HepG2 (cell line): ENCODE measurements around the gene LRRN4CL. TPM values are rescaled to one million over a fixed set of nuclear protein-coding genes. Genes with fewer than 3 reads are reported as not detected.

Experiments
- CEBPB ChIP-seq: IDR thresholded peaks from 2 replicates; pipeline ENCODE4 v1.6.1; 2011; ENCODE audit warnings: low read depth, low read length, improper control_type of control experiment, borderline replicate concordance
- CHCHD3 ChIP-seq: sonication (generic); formaldehyde crosslinking; IDR thresholded peaks from 2 replicates; pipeline ENCODE4 v1.8.0; 2022; ENCODE audit warnings: mild to moderate bottlenecking, missing genetic modification reagents, moderate library complexity
- CREM ChIP-seq, 2 experiments: sonication (generic) in 1 of 2; formaldehyde crosslinking in 1 of 2; IDR thresholded peaks; 2 replicates each; pipeline versions ENCODE4 v1.4.0 to v1.6.1; 2016 to 2020; ENCODE audit warnings: antibody characterized with exemption in 1 of 2, mild to moderate bottlenecking in 1 of 2, missing genetic modification reagents in 1 of 2
- GATAD1 ChIP-seq: IDR thresholded peaks from 2 replicates; pipeline ENCODE4 v1.6.1; 2016; ENCODE audit warnings: missing genetic modification reagents, missing compliant biosample characterization
- HOXA3 ChIP-seq: sonication (generic); formaldehyde crosslinking; IDR thresholded peaks from 2 replicates; pipeline ENCODE4 v1.5.0; 2020; ENCODE audit warnings: missing genetic modification reagents
- LCORL ChIP-seq, 2 experiments: fragments of 450-650 bp in 1 of 2; sonication (generic) in 1 of 2; formaldehyde crosslinking in 1 of 2; IDR thresholded peaks; 2 replicates each; pipeline versions ENCODE4 v1.5.0 to v1.6.1; 2017 to 2020; ENCODE audit warnings: antibody characterized with exemption in 1 of 2, missing genetic modification reagents in 1 of 2
- MYNN ChIP-seq: sonication (generic); formaldehyde crosslinking; IDR thresholded peaks from 2 replicates; pipeline ENCODE4 v1.4.0; 2020; ENCODE audit warnings: mild to moderate bottlenecking, low read depth, missing genetic modification reagents
- NFE2L1 ChIP-seq: sonication (generic); formaldehyde crosslinking; IDR thresholded peaks from 2 replicates; pipeline ENCODE4 v1.4.0; 2020; ENCODE audit warnings: missing genetic modification reagents, mild to moderate bottlenecking, borderline replicate concordance
- ZBTB7B ChIP-seq: sonication (generic); formaldehyde crosslinking; IDR thresholded peaks from 2 replicates; pipeline ENCODE4 v1.4.0; 2020; ENCODE audit warnings: missing genetic modification reagents
- ZC3H4 ChIP-seq: sonication (generic); formaldehyde crosslinking; IDR thresholded peaks from 2 replicates; pipeline ENCODE4 v1.4.0; 2020; ENCODE audit warnings: missing genetic modification reagents, borderline replicate concordance
- ZNF121 ChIP-seq: sonication (generic); formaldehyde crosslinking; IDR thresholded peaks from 2 replicates; pipeline ENCODE4 v1.5.0; 2020; ENCODE audit warnings: mild to moderate bottlenecking, missing genetic modification reagents
- ZNF225 ChIP-seq: sonication (generic); formaldehyde crosslinking; IDR thresholded peaks from 2 replicates; pipeline ENCODE4 v1.4.0; 2020; ENCODE audit warnings: mild to moderate bottlenecking, missing genetic modification reagents
- ZNF567 ChIP-seq: sonication (generic); formaldehyde crosslinking; IDR thresholded peaks from 2 replicates; pipeline ENCODE4 v1.8.1; 2023; ENCODE audit warnings: mild to moderate bottlenecking, missing genetic modification reagents, borderline replicate concordance
- ZNF891 ChIP-seq: sonication (generic); formaldehyde crosslinking; IDR thresholded peaks from 2 replicates; pipeline ENCODE4 v1.5.0; 2020; ENCODE audit warnings: mild to moderate bottlenecking, missing genetic modification reagents
- polyA plus RNA-seq, 8 experiments: library from polyadenylated mRNA; depleted of rRNA in 3 of 8; stranded (reverse) in 7 of 8; unstranded in 1 of 8; fragments of >200 nt; fragmentation: Illumina TruSeq in 4 of 8; extraction: Trizol in 4 of 8; gene quantifications; 2 replicates each; pipeline versions ENCODE4 v1.2.1 to v1.2.3, GENCODE V29; 2011 to 2016; ENCODE audit warnings: low read depth in 4 of 8, missing spikeins in 1 of 8, mixed read lengths in 1 of 8; ENCODE audit not compliant: insufficient read depth in 1 of 8
- total RNA-seq, 5 experiments: library from RNA; depleted of rRNA; stranded (reverse); fragments of >200 nt; fragmentation: Illumina TruSeq; extraction: Trizol; gene quantifications; 2 replicates each; pipeline ENCODE4 v1.2.3, GENCODE V29; 2016; ENCODE audit warnings: low read depth in 1 of 5
- TF ChIP-seq, protein P1 (sequence below): sonication (generic); formaldehyde crosslinking; IDR thresholded peaks from 2 replicates; pipeline ENCODE4 v1.9.0; 2021; ENCODE audit warnings: mild to moderate bottlenecking, missing genetic modification reagents
- TF ChIP-seq, protein P2 (sequence below): sonication (generic); formaldehyde crosslinking; IDR thresholded peaks from 2 replicates; pipeline ENCODE4 v1.4.0; 2020; ENCODE audit warnings: missing genetic modification reagents
- TF ChIP-seq, protein P3 (sequence below): IDR thresholded peaks from 2 replicates; pipeline ENCODE4 v1.6.1; 2016
- TF ChIP-seq, protein P4 (sequence below): sonication (generic); formaldehyde crosslinking; IDR thresholded peaks from 2 replicates; pipeline ENCODE4; 2020; ENCODE audit warnings: missing genetic modification reagents, mild to moderate bottlenecking, borderline replicate concordance

Gene LRRN4CL
- total and polyA plus RNA-seq, 2 of the 13 experiments (the other 11 are each of a cell fraction or from before 2014, with no cell fraction given), result 0.11 TPM; not detected in 1

DNA sequence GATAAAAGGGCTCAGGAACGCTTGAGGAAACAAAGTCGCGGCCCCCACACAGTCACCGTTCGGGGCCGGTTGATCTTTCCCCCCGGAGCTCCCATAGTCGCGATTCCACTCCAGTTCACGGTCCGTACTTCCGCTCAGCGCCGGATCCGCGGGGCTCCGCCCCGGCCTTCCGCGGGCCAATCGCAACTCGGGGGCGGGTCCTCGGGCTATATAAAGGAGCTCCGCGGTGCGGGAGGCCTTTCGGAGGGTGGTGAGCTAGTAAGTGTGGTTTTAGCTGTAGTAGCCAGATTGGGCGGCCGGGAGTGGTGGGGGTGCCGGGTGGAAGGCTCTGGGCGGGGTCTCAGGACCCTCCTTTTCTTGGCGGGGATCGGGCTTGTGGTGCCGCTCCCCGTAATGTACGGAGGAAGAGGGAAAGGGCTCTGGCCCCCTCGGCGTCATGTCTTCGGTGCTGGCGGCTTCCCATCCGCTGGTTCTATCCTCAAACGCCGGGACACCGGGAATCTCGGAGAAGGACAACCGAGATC, 24.2 kb downstream of the LRRN4CL start, which contains the start of the genes C11orf98 and CSKMT (continued):
- TF ChIP-seq, protein P1, sequence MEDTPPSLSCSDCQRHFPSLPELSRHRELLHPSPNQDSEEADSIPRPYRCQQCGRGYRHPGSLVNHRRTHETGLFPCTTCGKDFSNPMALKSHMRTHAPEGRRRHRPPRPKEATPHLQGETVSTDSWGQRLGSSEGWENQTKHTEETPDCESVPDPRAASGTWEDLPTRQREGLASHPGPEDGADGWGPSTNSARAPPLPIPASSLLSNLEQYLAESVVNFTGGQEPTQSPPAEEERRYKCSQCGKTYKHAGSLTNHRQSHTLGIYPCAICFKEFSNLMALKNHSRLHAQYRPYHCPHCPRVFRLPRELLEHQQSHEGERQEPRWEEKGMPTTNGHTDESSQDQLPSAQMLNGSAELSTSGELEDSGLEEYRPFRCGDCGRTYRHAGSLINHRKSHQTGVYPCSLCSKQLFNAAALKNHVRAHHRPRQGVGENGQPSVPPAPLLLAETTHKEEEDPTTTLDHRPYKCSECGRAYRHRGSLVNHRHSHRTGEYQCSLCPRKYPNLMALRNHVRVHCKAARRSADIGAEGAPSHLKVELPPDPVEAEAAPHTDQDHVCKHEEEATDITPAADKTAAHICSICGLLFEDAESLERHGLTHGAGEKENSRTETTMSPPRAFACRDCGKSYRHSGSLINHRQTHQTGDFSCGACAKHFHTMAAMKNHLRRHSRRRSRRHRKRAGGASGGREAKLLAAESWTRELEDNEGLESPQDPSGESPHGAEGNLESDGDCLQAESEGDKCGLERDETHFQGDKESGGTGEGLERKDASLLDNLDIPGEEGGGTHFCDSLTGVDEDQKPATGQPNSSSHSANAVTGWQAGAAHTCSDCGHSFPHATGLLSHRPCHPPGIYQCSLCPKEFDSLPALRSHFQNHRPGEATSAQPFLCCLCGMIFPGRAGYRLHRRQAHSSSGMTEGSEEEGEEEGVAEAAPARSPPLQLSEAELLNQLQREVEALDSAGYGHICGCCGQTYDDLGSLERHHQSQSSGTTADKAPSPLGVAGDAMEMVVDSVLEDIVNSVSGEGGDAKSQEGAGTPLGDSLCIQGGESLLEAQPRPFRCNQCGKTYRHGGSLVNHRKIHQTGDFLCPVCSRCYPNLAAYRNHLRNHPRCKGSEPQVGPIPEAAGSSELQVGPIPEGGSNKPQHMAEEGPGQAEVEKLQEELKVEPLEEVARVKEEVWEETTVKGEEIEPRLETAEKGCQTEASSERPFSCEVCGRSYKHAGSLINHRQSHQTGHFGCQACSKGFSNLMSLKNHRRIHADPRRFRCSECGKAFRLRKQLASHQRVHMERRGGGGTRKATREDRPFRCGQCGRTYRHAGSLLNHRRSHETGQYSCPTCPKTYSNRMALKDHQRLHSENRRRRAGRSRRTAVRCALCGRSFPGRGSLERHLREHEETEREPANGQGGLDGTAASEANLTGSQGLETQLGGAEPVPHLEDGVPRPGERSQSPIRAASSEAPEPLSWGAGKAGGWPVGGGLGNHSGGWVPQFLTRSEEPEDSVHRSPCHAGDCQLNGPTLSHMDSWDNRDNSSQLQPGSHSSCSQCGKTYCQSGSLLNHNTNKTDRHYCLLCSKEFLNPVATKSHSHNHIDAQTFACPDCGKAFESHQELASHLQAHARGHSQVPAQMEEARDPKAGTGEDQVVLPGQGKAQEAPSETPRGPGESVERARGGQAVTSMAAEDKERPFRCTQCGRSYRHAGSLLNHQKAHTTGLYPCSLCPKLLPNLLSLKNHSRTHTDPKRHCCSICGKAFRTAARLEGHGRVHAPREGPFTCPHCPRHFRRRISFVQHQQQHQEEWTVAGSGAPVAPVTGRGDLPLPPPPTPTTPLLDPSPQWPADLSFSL (CRISPR knock-in tag), result no peak
- no peak for TF ChIP-seq NFE2L1
- no peak for TF ChIP-seq CHCHD3
- TF ChIP-seq ZNF225 (CRISPR knock-in tag), result peak; percentile 33; the same call in 1 of the 2 replicates
- TF ChIP-seq CREM (IDR thresholded peaks at IDR 0.05), result peak; percentile 54; the same call in 1 of the 2 replicates
- no peak for TF ChIP-seq CREM (CRISPR knock-in tag; IDR thresholded peaks at IDR 0.05)
- TF ChIP-seq, protein P2, sequence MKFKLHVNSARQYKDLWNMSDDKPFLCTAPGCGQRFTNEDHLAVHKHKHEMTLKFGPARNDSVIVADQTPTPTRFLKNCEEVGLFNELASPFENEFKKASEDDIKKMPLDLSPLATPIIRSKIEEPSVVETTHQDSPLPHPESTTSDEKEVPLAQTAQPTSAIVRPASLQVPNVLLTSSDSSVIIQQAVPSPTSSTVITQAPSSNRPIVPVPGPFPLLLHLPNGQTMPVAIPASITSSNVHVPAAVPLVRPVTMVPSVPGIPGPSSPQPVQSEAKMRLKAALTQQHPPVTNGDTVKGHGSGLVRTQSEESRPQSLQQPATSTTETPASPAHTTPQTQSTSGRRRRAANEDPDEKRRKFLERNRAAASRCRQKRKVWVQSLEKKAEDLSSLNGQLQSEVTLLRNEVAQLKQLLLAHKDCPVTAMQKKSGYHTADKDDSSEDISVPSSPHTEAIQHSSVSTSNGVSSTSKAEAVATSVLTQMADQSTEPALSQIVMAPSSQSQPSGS, result peak; percentile 35; the same call in 1 of the 2 replicates
- no peak for TF ChIP-seq ZC3H4
- 0 out of 2 replicates have a peak, but pooled peaks have one; percentile 73 for TF ChIP-seq MYNN
- TF ChIP-seq, protein P3, sequence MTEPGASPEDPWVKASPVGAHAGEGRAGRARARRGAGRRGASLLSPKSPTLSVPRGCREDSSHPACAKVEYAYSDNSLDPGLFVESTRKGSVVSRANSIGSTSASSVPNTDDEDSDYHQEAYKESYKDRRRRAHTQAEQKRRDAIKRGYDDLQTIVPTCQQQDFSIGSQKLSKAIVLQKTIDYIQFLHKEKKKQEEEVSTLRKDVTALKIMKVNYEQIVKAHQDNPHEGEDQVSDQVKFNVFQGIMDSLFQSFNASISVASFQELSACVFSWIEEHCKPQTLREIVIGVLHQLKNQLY (CRISPR knock-in tag), result peak; percentile 37; the same call in 1 of the 2 replicates
- peak; percentile 62; the same call in 1 of the 2 replicates for TF ChIP-seq GATAD1
- 0 out of 2 replicates have a peak, but pooled peaks have one; percentile 73 for TF ChIP-seq ZNF567 (CRISPR knock-in tag)
- TF ChIP-seq, protein P4, sequence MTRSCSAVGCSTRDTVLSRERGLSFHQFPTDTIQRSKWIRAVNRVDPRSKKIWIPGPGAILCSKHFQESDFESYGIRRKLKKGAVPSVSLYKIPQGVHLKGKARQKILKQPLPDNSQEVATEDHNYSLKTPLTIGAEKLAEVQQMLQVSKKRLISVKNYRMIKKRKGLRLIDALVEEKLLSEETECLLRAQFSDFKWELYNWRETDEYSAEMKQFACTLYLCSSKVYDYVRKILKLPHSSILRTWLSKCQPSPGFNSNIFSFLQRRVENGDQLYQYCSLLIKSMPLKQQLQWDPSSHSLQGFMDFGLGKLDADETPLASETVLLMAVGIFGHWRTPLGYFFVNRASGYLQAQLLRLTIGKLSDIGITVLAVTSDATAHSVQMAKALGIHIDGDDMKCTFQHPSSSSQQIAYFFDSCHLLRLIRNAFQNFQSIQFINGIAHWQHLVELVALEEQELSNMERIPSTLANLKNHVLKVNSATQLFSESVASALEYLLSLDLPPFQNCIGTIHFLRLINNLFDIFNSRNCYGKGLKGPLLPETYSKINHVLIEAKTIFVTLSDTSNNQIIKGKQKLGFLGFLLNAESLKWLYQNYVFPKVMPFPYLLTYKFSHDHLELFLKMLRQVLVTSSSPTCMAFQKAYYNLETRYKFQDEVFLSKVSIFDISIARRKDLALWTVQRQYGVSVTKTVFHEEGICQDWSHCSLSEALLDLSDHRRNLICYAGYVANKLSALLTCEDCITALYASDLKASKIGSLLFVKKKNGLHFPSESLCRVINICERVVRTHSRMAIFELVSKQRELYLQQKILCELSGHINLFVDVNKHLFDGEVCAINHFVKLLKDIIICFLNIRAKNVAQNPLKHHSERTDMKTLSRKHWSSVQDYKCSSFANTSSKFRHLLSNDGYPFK (CRISPR knock-in tag), result peak; percentile 49; the same call in 1 of the 2 replicates
- no peak for TF ChIP-seq LCORL (IDR thresholded peaks at IDR 0.05)
- no peak for TF ChIP-seq LCORL (CRISPR knock-in tag; IDR thresholded peaks at IDR 0.05)
- no peak for TF ChIP-seq CEBPB
- 0 out of 2 replicates have a peak, but pooled peaks have one; percentile 7 for TF ChIP-seq ZNF121 (CRISPR knock-in tag)
- TF ChIP-seq HOXA3 (CRISPR knock-in tag), result peak; percentile 20; the same call in 1 of the 2 replicates
- TF ChIP-seq ZNF891 (CRISPR knock-in tag), result no peak
- no peak for TF ChIP-seq ZBTB7B (CRISPR knock-in tag)
